SK-N-SH treated with all-trans-retinoic acid at 6 μM for 48 hours (cell line): ENCODE results near the gene RGS6.

Experiments used
- ARNTL ChIP-seq: fragments of 450-650 bp; formaldehyde crosslinking; IDR thresholded peaks from 2 replicates; pipeline ENCODE4 v1.5.0; 2020; ENCODE audit warnings: low read depth, mild to moderate bottlenecking, moderate library complexity, borderline replicate concordance
- BACH2 ChIP-seq: fragments of 250-450 bp; sonication (Bioruptor Pico); IDR thresholded peaks from 2 replicates; pipeline ENCODE4 v1.9.0; 2021; ENCODE audit warnings: mild to moderate bottlenecking, borderline replicate concordance
- ISL1 ChIP-seq: fragments of 250-450 bp; sonication (Bioruptor Pico); IDR thresholded peaks from 2 replicates; pipeline ENCODE4 v2.1.2; 2022; ENCODE audit warnings: mild to moderate bottlenecking, moderate library complexity
- RARB ChIP-seq: fragments of 250-450 bp; sonication (Bioruptor Pico); IDR thresholded peaks from 2 replicates; pipeline ENCODE4 v1.8.0; 2021; ENCODE audit warnings: mild to moderate bottlenecking, moderate library complexity
- TOX ChIP-seq: fragments of 250-450 bp; sonication (Bioruptor Pico); IDR thresholded peaks from 2 replicates; pipeline ENCODE4 v1.8.0; 2021; ENCODE audit warnings: mild to moderate bottlenecking, moderate library complexity, borderline replicate concordance
- ZC3H10 ChIP-seq: fragments of 250-450 bp; sonication (Bioruptor Pico); IDR thresholded peaks from 2 replicates; pipeline ENCODE4 v1.5.1; 2021; ENCODE audit warnings: mild to moderate bottlenecking, moderate library complexity
- ZFP3 ChIP-seq: fragments of 250-450 bp; sonication (Bioruptor Pico); IDR thresholded peaks from 2 replicates; pipeline ENCODE4 v1.5.0; 2020; ENCODE audit warnings: mild to moderate bottlenecking, moderate library complexity
- ZFP30 ChIP-seq: fragments of 450-650 bp; formaldehyde crosslinking; IDR thresholded peaks from 2 replicates; pipeline ENCODE4 v1.5.0; 2022; ENCODE audit warnings: mild to moderate bottlenecking, moderate library complexity
- ZNF70 ChIP-seq: fragments of 450-650 bp; formaldehyde crosslinking; IDR thresholded peaks from 2 replicates; pipeline ENCODE4 v1.5.0; 2020; ENCODE audit warnings: mild to moderate bottlenecking, moderate library complexity
- TF ChIP-seq, protein P1 (sequence below): fragments of 250-450 bp; sonication (Bioruptor Pico); IDR thresholded peaks from 2 replicates; pipeline ENCODE4 v1.5.1; 2020; ENCODE audit warnings: low read depth, mild to moderate bottlenecking, moderate library complexity
- TF ChIP-seq, protein P2 (sequence below): fragments of 250-450 bp; sonication (Bioruptor Pico); IDR thresholded peaks from 2 replicates; pipeline ENCODE4 v1.8.0; 2020; ENCODE audit warnings: mild to moderate bottlenecking, moderate library complexity, borderline replicate concordance
- TF ChIP-seq, protein P3 (sequence below): fragments of 250-450 bp; sonication (Bioruptor Pico); IDR thresholded peaks from 2 replicates; pipeline ENCODE4 v1.5.1; 2021; ENCODE audit warnings: mild to moderate bottlenecking, moderate library complexity
- TF ChIP-seq, protein P4 (sequence below): fragments of 250-450 bp; sonication (Bioruptor Pico); IDR thresholded peaks from 2 replicates; pipeline ENCODE4 v1.5.0; 2020; ENCODE audit warnings: mild to moderate bottlenecking, moderate library complexity

DNA sequence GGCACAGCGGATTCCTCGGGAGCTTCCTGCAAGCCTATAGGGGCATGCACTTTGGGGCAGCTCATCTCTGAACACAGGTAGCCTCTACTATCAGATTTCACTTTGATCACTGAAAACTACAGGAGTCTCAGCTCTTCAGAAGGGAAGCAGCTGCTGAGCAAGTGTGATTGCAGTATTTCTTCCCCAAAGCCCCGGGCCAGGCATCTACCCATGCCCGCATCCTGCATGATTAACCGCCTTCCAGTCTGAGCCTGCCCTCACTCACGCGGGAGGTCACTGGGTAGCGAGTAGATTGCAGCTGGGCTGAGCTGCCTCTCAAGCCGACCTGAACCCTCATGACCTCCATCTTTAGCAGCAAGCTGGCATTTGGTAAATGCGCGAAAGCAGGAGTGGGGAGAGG, 627.0 kb downstream of the RGS6 start:
- TF ChIP-seq, protein P1, sequence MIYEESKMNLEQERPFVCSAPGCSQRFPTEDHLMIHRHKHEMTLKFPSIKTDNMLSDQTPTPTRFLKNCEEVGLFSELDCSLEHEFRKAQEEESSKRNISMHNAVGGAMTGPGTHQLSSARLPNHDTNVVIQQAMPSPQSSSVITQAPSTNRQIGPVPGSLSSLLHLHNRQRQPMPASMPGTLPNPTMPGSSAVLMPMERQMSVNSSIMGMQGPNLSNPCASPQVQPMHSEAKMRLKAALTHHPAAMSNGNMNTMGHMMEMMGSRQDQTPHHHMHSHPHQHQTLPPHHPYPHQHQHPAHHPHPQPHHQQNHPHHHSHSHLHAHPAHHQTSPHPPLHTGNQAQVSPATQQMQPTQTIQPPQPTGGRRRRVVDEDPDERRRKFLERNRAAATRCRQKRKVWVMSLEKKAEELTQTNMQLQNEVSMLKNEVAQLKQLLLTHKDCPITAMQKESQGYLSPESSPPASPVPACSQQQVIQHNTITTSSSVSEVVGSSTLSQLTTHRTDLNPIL (CRISPR knock-in tag) = no peak
- no peak for TF ChIP-seq RARB (CRISPR knock-in tag)
- TF ChIP-seq ZFP3 (CRISPR knock-in tag) = no peak
- TF ChIP-seq ARNTL = no peak
- no peak for TF ChIP-seq ISL1 (CRISPR knock-in tag)
- TF ChIP-seq, protein P2, sequence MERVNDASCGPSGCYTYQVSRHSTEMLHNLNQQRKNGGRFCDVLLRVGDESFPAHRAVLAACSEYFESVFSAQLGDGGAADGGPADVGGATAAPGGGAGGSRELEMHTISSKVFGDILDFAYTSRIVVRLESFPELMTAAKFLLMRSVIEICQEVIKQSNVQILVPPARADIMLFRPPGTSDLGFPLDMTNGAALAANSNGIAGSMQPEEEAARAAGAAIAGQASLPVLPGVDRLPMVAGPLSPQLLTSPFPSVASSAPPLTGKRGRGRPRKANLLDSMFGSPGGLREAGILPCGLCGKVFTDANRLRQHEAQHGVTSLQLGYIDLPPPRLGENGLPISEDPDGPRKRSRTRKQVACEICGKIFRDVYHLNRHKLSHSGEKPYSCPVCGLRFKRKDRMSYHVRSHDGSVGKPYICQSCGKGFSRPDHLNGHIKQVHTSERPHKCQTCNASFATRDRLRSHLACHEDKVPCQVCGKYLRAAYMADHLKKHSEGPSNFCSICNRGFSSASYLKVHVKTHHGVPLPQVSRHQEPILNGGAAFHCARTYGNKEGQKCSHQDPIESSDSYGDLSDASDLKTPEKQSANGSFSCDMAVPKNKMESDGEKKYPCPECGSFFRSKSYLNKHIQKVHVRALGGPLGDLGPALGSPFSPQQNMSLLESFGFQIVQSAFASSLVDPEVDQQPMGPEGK = no peak
- no peak for TF ChIP-seq ZFP30 (CRISPR knock-in tag)
- no peak for TF ChIP-seq ZC3H10 (CRISPR knock-in tag)
- TF ChIP-seq, protein P3, sequence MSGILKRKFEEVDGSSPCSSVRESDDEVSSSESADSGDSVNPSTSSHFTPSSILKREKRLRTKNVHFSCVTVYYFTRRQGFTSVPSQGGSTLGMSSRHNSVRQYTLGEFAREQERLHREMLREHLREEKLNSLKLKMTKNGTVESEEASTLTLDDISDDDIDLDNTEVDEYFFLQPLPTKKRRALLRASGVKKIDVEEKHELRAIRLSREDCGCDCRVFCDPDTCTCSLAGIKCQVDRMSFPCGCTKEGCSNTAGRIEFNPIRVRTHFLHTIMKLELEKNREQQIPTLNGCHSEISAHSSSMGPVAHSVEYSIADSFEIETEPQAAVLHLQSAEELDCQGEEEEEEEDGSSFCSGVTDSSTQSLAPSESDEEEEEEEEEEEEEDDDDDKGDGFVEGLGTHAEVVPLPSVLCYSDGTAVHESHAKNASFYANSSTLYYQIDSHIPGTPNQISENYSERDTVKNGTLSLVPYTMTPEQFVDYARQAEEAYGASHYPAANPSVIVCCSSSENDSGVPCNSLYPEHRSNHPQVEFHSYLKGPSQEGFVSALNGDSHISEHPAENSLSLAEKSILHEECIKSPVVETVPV (CRISPR knock-in tag) = no peak
- TF ChIP-seq TOX (CRISPR knock-in tag) = no peak
- TF ChIP-seq, protein P4, sequence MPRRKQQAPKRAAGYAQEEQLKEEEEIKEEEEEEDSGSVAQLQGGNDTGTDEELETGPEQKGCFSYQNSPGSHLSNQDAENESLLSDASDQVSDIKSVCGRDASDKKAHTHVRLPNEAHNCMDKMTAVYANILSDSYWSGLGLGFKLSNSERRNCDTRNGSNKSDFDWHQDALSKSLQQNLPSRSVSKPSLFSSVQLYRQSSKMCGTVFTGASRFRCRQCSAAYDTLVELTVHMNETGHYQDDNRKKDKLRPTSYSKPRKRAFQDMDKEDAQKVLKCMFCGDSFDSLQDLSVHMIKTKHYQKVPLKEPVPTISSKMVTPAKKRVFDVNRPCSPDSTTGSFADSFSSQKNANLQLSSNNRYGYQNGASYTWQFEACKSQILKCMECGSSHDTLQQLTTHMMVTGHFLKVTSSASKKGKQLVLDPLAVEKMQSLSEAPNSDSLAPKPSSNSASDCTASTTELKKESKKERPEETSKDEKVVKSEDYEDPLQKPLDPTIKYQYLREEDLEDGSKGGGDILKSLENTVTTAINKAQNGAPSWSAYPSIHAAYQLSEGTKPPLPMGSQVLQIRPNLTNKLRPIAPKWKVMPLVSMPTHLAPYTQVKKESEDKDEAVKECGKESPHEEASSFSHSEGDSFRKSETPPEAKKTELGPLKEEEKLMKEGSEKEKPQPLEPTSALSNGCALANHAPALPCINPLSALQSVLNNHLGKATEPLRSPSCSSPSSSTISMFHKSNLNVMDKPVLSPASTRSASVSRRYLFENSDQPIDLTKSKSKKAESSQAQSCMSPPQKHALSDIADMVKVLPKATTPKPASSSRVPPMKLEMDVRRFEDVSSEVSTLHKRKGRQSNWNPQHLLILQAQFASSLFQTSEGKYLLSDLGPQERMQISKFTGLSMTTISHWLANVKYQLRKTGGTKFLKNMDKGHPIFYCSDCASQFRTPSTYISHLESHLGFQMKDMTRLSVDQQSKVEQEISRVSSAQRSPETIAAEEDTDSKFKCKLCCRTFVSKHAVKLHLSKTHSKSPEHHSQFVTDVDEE (CRISPR knock-in tag) = no peak
- TF ChIP-seq ZNF70 (CRISPR knock-in tag) = no peak
- TF ChIP-seq BACH2 (CRISPR knock-in tag) = no peak
